A204.1 (cell line): ENCODE results near the gene HS3ST1.

Source experiments
- FAIRE-seq: peaks from 2 replicates; lab custom pipeline; 2012; peaks lifted over from hg19 to GRCh38; lab: Jason Lieb, UNC

Gene HS3ST1

DNA sequence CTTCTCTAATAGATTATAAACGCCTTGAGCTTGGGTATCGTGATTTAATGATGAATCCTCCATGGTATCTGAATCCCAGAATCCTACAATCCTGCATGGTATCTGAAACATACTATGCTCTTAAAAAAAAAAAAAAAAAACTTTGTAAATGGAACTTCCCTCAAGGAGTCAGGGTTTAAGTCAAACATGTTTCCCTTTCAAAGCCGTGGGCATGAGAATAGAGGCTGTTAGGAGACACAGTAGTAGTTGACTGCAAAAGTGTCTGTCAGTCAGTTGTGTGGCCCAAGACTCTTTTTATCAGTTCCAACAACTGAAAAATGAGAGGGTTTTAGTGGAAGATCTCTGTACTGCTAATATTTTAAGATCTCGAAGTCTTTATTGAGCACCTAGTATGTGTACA lies 2.4 kb upstream of the HS3ST1 start:
- FAIRE-seq: no peak

DNA sequence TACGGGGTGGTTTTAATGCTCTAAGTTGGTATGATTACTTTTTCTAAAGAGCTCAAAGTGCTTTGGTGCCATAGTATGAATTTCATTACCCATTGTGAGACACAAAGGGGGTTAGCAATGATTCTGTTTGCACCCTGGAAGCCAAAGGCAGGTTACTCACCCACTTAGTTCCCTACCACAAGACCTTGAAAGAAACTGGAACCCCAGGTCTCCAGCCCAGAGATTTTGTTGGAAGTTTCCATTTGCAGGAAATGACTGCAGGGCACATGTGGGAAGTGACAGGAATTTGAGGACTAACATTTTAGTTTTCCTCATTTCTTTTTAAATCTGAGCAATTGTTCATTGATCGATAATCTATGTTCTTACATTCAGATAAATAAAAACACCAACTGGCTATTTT lies 1.8 kb upstream of the HS3ST1 start:
- FAIRE-seq: no peak

DNA sequence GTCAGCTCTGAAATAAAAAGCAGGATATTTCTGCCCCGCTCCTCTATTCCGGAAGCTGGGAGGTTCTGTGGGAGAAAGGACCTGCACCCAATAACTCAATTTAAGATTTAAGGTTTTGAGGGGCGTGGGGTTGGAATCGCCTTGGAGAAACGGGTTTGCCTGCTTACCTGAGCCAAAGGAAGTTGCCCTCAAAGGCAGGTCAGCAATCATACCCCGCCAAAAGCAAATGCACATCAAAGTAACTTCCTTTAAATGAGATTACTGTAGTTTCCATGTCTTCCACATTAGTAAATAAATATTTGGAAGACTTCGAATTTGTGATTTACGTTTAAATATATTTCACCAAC lies 978 bp upstream of the HS3ST1 start:
- no peak for FAIRE-seq

DNA sequence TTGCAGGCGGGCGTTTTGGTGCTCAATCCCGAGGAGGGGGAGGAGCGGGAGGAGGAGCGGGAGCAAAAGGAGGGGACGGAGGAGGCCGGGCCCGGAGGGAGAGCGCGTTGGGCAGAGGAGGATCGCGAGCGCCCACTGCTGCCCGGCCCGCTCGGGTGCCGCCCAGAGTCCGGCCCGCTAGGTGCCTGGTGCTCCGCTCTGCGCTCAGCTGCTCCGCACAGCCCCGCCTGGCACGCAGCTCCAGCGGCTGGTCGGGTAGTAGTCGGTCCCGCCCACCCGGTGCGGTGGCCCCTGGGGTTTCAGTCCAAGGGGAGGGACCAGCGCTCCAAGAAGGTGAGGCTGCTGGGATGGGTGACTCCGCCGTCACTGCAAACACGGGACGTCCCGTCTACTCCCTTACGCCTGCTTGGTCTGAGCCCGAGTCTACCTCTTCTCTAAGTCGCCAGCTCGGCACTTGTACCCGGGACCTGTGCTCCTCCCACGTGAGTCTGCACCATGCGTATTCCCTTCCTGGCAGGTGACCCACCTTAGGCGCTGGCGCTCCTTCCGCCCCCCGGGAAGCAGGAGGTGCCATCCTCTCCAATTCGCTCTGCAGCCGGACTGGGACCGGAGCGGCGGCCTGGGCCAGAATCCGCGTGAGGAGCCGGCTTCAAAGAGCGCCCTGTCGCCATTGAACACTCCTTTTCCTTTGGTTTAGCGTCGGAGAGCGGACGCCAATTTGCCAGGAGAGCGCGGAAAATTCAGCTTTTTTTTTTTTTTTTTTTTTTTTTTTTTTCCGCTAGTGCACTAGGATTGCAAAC lies 405 bp upstream of the HS3ST1 start:
- FAIRE-seq: no peak

DNA sequence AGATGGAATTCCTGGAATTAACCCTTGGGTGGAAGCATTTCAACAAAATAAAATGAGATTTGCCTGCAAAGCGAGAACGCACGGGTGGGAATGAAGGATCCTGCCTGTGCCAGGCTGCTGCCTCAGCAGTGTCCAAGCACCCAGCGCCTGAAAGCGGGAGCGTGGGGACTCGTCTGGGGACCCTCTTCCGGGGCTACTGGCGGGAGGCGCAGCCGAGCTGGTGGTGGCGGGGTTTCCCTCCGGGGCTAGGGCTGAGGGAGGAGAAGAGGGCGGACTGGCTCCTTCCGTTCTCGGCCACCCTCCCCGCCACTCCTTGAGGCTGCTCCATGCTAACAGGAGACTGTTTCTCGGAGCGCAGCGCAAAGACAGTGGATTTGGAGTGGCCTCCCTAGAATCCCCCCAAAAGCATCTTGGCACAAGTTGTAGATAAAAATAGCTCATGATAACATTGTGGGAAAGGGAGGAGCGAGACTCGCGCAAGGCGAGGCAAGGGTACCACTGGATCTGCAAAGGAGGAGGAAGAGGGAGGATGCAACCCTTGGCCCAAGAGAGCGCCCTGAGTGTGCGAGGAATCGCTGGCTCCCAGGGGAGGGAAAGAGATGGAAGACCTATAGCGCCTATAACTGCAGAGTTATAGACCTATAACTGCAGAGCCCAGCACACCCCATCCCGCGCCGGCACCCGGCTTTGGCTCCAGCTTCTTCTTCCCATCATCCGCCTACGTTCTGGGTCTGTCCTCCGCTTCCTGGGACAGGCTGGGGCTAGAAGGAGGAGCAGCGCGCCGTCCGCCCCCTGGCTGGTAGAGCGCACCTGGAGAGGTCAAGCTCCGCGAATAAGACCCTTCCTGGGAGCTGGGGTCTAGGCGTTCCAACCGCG lies 1.3 kb downstream of the HS3ST1 start:
- FAIRE-seq: no peak

DNA sequence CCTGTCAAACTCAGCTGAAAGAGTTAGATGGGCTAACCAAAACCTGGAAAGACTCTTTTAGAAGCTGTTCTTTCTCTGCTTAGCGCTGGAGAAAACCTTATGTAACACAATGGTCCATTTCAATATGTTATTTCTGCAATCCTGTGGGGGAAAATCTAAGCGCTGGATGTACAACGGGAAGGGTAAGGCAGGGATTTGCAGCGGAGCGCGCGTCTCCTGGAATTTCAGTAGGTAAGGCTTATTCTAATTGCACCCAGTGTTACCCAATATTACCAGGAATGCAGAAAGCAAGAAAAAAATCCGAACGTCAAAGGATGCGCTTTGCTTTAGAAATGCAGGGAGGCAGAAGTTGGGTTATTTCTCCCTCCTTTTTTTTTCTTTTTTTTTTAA lies 2.0 kb downstream of the HS3ST1 start:
- no peak for FAIRE-seq

DNA sequence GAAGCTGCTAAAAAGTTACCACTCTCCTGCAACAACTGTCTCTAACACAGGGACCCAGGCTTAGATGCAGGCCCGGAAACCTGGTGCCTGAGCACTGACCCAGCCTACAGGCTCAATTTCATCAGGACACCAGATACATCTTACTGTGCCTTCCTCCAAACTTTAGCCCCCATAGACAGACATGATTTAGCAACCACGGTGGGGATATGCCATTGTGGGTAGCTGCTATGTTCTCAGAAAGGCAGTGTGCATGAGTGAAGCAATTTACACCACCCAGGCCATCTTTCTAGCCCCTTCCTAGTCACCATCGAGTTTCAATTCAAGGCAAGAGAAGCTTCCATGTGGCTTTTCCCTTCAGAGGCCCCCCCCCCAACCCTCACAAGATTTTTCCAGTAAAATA lies 2.7 kb downstream of the HS3ST1 start:
- FAIRE-seq: no peak

DNA sequence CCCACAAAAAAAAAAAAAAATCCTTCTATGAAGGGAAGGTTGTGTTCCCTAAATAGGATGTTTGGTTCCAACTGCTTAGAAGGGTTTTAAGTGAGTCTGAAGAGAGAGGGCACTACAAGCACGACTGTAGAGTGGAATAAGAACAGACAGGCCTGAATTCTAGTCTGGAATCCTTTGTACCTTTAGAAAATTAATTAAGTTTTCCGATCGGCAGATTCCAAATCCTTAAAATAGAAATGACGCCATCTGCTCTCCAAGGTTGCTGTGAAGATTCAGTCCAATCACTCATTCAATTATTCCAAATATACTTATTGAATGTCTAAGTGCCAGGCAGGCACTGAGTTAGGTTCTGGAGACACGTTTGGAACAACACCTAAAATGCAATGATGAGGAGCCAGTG lies 3.8 kb downstream of the HS3ST1 start:
- FAIRE-seq: no peak

DNA sequence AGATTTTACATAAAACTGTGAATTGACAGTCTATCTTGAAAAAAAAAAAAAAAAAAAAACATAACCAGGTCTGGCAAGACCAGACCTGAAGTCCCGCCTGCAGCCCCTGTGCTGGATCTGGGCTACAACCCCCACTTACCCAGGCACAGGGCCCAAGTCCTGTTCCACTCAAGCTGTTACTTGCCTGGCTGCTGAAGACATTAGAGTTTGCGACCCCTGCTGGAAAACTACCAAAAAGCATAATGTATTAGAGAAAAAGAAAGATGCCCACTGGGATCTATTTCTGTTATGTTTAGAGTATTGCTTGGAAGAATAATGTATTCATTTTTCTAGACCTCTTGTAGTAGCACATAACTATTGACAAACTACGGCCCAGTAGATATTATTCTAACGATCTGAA lies 4.7 kb downstream of the HS3ST1 start:
- FAIRE-seq: no peak

DNA sequence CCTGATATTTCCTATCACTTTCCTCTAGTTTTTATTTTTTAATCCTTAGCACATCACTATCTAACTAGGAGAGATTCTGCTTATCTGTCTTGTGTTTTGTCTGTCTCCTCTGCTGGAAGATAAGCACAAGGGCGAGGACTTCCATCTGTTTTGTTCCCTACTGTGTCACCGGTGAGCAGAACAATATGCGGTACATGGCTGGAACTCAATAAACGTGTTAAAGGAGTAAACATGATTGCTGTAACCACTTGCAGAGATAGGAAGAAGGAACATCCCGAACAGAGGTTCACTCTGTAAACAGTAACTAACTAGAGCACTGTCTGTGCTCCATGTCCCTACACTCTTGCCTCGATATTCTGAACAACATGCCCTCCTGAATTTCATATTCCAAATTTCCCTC lies 5.2 kb downstream of the HS3ST1 start:
- no peak for FAIRE-seq

DNA sequence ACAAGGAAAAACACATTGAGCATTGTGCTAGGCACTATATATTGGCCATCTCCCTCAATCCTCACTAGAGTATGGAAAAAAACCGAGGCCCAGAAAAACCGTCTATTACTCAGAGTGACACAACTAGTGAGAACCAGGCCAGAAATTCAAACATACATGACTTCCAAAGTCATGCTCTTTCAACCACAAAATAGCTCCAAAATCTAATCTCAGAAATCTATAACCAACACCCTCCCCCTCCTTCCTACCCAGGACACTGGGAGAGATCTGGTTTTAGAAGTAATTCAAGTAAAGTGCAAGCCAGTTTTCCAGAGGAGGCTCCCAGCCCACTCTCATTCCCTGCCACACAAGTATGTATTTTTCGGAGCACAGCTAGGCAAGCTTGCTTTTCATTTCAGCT lies 7.6 kb downstream of the HS3ST1 start:
- FAIRE-seq: no peak

DNA sequence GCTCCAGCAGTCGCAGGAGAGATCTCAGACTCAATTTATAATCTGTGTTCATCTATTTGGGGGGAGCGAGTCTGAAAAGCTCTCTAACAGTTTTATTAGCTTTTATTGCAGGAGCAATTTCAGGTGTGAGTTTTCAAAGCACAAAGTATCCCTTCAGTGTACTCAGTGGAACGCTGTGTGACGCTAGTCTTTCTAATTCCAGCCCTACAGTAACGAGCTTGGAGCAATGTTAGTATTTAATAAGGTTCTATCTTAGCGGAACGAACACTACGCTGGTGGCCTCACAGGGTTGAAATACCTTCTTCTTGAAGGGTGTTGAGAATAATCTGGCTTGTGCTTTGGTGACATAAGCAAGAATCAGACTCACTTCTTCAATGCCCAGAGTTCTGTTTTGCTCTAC lies 8.4 kb downstream of the HS3ST1 start:
- FAIRE-seq: no peak

DNA sequence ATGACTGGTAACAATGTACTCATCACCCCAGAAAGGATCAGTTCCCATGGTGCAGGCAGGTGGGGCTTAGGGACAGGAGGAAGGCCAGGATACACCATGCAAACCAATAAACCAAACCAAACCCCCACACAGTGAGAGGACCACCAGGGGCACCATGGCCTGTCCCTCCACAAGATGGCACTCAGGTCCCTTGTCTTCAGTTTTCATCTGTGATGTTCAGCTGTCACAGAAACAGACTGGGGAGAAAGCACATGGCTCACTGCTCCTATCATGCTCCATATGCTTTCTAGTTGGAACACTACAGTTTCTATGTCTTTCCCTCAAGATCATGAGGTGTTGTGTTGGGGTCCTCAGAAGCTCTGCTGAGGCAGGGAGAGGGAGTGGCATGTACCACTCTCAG lies 10.1 kb downstream of the HS3ST1 start:
- no peak for FAIRE-seq

DNA sequence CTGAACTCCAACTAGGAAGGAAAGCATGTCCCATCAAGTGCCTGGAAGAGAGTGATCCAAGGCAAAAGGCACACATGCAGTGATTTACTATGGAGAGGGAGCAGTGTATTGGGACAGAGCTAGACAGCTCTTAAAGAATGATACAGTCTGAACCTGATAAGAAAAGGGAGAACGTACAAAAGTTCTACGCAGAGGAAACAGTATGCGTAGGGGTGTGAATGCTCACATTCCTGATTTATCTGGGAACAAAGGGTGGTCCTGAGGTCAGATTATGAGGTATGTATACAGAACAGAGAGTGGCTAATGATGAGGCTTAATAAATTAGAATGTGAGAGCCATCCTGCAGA lies 12.0 kb downstream of the HS3ST1 start:
- FAIRE-seq: no peak

DNA sequence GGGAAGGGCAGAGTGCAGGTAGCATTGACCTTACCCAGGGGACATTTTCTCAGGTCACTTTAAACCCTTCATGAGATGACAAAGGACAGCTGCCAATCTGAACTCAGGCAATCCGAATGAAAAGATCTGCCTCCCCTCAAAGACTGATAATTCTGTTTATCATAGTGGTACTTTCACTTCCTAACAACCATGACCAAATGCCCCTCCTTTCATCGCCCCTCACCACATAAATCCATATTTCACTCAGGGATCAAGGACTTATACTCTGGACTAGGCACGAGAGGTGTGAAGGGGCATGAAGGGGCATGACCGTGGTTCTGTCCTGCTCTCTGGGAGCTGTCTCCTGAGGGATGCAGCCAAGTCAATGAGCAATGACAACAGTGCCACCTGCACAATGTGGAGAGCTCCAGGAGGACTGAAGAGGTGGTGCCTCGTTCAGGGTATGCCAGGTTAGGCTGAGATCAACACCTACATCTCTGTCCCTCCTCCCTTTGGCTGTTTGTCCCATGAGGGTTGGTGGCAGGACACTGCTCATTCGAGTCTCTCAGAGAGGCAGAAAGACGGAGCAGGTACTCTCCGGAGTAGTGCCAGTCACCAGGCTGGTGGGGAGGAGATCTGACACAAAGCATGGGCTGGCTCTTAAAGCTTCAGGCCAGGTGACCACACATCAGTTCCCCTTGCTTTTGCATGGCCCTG lies 12.5 kb downstream of the HS3ST1 start:
- no peak for FAIRE-seq

DNA sequence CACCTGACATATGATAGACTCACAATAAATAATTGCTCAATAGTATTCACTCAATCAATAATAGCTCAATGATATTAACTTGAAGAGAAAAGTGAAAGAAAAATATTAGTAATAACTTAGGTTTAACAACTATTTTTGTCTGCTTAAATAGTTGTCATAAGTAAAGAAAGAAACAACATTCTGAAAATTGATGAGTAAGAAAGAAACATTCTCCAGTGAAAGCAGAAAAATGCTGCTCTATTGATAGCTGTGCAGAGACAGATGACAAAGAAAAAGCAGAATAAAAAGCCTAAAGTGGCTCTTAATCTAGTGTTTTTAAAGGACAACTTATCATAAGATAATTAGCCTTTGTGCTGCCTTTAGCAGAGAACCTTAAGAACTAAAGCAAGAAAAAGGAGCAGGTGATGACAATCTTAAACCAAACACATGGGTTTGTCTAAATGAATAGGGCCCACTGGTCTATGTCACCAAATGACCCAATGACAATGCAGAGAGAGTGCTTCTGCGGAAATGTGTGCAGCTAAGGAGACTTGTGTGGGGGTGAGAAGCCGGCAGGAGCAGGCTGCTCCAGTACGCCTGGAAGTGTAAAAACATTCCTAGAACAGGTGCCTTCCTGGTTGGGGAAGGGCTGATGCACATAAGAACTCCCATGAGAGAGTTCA lies 13.2 kb downstream of the HS3ST1 start:
- FAIRE-seq: no peak

DNA sequence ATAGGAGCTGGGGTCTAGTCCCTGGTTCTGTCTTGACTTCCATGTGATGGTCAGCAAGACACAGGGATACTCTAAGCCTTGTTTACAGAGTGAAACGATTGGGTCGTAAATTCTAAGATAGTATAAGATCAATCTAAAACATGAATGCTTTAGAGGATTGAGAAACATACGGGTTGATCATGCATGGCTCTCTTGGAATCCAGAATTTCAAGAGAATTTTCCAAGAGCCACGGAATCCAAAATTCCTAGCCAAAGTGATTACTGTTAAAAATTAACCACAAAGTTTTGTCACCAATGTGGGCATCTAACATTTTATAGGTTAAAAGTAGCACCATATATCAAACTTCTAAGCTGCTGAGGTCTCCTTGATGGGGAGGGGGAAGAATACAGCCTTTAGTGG lies 16.5 kb downstream of the HS3ST1 start:
- no peak for FAIRE-seq

DNA sequence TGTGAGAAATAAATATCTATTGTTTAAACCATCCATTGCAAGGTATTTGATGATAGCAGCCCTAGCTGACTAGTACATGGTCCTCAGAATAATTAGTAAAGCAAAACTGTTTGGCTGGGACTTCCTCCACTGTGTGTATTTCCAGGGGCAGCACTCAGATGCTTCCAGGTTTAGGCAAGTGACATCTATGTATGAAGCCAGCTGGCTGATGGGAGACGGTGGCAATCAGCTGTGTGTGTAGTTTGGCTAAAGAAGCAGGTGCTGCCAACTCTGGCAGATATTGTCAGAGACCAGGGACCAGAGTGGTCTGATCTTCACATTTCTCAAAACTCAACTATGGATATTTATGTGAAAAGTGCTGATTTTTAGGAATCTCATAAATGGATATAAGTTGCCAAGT lies 19.1 kb downstream of the HS3ST1 start:
- FAIRE-seq: no peak

DNA sequence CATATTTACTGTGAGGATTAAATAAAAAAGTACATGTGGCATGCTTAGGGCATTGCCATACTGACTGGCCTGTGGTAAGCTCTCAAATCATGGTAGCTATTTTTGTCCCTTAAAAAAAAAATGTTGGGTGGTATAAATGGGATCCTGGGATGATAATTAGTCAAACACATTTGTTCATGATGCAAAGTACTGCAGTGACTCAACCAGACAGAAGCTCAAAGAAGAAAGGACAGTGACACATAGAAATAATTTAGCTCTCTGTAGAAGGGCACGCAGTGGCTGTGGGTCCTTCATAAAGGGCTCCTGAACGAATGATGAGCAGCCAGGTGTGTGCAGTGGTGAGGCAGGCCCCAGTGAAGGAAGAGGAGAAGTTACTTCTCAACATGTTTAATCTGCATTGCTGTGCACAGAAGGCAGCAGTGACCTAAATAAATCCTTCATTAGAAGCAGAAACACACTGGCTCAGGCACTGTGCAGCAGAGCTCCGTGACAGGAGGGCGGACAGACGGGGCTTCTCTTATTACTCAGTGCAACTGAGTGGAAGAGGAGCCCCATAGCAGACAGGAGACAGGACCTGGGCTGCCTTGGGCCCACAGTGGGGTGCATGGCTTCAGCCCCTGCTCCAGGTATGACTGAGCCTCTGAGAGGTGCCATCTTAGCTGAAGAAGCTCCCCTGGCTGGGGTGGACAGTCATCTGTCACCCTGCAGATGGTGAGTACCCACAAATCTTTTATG lies 20.3 kb downstream of the HS3ST1 start:
- FAIRE-seq: no peak

DNA sequence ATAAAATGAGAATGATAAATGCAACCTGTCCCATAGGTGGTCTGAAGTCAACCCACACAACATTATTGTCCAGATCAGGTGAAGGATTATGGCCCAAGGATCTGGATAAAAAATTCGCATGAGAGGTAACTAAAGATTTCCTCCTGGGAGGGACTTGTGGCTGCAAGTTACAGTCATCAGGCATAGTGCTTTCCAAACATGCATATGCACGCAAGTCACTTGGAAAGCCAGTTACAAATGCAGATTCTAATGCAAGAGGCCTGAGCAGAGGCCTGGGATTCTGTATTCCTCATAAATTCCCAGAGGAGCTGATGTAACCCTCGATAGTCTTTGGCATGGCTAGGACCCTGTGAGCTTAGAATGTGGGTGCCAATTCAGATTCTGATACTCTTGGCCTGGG lies 21.1 kb downstream of the HS3ST1 start:
- FAIRE-seq: no peak

DNA sequence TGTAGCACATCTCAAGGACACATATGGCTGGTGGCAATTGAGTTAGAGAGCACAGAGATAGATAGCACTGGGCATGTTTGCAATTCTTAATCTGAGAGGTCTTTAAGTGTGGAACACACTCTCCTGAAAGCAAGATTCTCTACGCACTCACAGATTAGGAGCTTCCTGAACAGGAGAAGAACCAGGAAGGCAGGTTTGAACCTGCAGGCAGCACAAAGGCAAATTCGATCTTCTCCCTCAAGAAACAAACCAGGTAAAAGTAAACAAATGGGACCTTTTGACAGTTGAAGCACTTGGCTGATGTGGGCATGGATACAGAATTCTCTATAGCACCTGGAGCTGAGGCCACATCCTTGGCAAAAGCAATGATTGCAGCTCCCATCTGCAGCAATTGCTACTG lies 24.3 kb downstream of the HS3ST1 start:
- no peak for FAIRE-seq

DNA sequence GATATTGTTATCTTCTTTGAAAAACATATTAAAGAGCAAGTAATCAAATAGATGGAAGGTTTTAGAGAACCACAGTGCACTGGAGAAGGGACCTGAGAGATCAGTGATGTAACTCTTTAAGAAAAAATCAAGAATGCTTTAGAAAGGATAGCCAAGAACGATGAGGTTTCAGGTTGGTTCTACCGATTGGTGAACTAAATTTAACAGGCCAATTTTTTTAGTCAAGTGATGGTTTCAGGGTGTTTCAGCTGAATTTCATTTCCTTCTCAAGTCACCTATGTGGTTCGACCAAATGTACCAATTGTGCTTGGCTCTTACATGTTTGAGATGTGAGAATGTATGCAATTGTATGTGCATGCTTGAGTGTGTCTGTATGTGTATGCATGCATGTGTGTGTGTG lies 26.5 kb downstream of the HS3ST1 start:
- no peak for FAIRE-seq
